CMK (cell line): ENCODE measurements around the gene ST7.

Experiments used
- DNase-seq: peaks from one replicate; pipeline ENCODE4 v3.0.0-alpha.2; 2010; ENCODE audit warnings: low read depth

Gene ST7

GRCh38 chr7:117130262-117130661 is 177.0 kb downstream of the ST7 start:
- DNase-seq, result no peak

GRCh38 chr7:117132321-117133120 is 179.2 kb downstream of the ST7 start:
- no peak for DNase-seq

- DNase-seq, result no peak
These were observed 179.8 kb downstream of the ST7 start for GRCh38 chr7:117133125-117133524.

- no peak for DNase-seq
These were observed 181.1 kb downstream of the ST7 start for GRCh38 chr7:117134411-117134810.

GRCh38 chr7:117134889-117135552 is 181.7 kb downstream of the ST7 start:
- no peak for DNase-seq

GRCh38 chr7:117135553-117135891 is 182.2 kb downstream of the ST7 start:
- DNase-seq, result no peak

GRCh38 chr7:117137868-117138267 is 184.6 kb downstream of the ST7 start:
- DNase-seq, result no peak

GRCh38 chr7:117138495-117138894 is 185.2 kb downstream of the ST7 start:
- no peak for DNase-seq

- DNase-seq, result no peak
These were observed 185.7 kb downstream of the ST7 start for GRCh38 chr7:117138981-117139380.

- no peak for DNase-seq
These were observed 186.2 kb downstream of the ST7 start for GRCh38 chr7:117139397-117139984.

GRCh38 chr7:117140921-117141320 is 187.6 kb downstream of the ST7 start:
- DNase-seq, result no peak

- DNase-seq, result no peak
These were observed 189.8 kb downstream of the ST7 start for GRCh38 chr7:117143066-117143465.

GRCh38 chr7:117143580-117143979 is 190.3 kb downstream of the ST7 start:
- no peak for DNase-seq

- DNase-seq, result no peak
These were observed 192.0 kb downstream of the ST7 start for GRCh38 chr7:117145333-117145732.

- no peak for DNase-seq
These were observed 192.8 kb downstream of the ST7 start for GRCh38 chr7:117146059-117146458.

GRCh38 chr7:117146511-117146910 is 193.2 kb downstream of the ST7 start:
- DNase-seq, result no peak

- DNase-seq, result no peak
These were observed 195.7 kb downstream of the ST7 start for GRCh38 chr7:117148971-117149370.

- DNase-seq, result no peak
These were observed 196.4 kb downstream of the ST7 start for GRCh38 chr7:117149692-117150091.

GRCh38 chr7:117152213-117153007 is 199.1 kb downstream of the ST7 start:
- DNase-seq, result no peak

- DNase-seq, result no peak
These were observed 199.8 kb downstream of the ST7 start for GRCh38 chr7:117153016-117153545.

- DNase-seq, result no peak
These were observed 201.4 kb downstream of the ST7 start for GRCh38 chr7:117154721-117155120.

- DNase-seq, result no peak
These were observed 202.4 kb downstream of the ST7 start for GRCh38 chr7:117155694-117156093.
